Osteocyte (in vitro differentiated cells): ENCODE results near the gene DMD. TPM values are rescaled to one million over a fixed set of nuclear protein-coding genes. Genes with fewer than 3 reads are reported as not detected.

ENCODE experiments used
- DNase-seq: peaks from one replicate; pipeline ENCODE4 v3.0.0; 2021; ENCODE audit warnings: mixed read lengths; ENCODE audit not compliant: unreplicated experiment; ENCODE audit errors: extremely low spot score
- H3K27ac Mint-ChIP-seq: one replicate; pipeline ENCODE4 v1.8.0; 2021; ENCODE audit warnings: mild to moderate bottlenecking, mixed read lengths; ENCODE audit not compliant: unreplicated experiment
- H3K27me3 Mint-ChIP-seq: one replicate; pipeline ENCODE4 v1.8.0; 2021; ENCODE audit warnings: mixed read lengths; ENCODE audit not compliant: unreplicated experiment
- H3K36me3 Mint-ChIP-seq: one replicate; pipeline ENCODE4 v1.8.0; 2021; ENCODE audit warnings: mixed read lengths; ENCODE audit not compliant: unreplicated experiment
- H3K4me1 Mint-ChIP-seq: one replicate; pipeline ENCODE4 v1.8.0; 2021; ENCODE audit warnings: mixed read lengths; ENCODE audit not compliant: unreplicated experiment
- H3K4me3 Mint-ChIP-seq: one replicate; pipeline ENCODE4 v1.8.0; 2021; ENCODE audit warnings: mild to moderate bottlenecking, moderate library complexity, mixed read lengths; ENCODE audit not compliant: unreplicated experiment
- H3K9me3 Mint-ChIP-seq: one replicate; pipeline ENCODE4 v1.8.0; 2021; ENCODE audit warnings: mixed read lengths; ENCODE audit not compliant: unreplicated experiment
- long read RNA-seq: library from polyadenylated mRNA; unstranded; transcript quantifications from one replicate; pipeline ENCODE4 v2.0.0, GENCODE V29; 2021
- total RNA-seq: library from RNA; stranded (reverse); gene quantifications from 2 replicates; pipeline ENCODE4 v1.2.1, GENCODE V29; 2021
- TF ChIP-seq, protein P1 (sequence below): fragments of 200-600 bp; sonication (generic); IDR thresholded peaks from 2 replicates; pipeline ENCODE4 v1.5.0; 2021; ENCODE audit warnings: antibody characterized with exemption, mild to moderate bottlenecking, moderate library complexity

Gene DMD
- 317 and 334 TPM in 2 replicates for total RNA-seq
- long read RNA-seq, full-length matches to known transcripts, result 263 of 606 reads
- long read RNA-seq, partial matches to known transcripts, result 185 of 606 reads
- long read RNA-seq, other reads (novel, unspliced or antisense), result 158 of 606 reads

DNA sequence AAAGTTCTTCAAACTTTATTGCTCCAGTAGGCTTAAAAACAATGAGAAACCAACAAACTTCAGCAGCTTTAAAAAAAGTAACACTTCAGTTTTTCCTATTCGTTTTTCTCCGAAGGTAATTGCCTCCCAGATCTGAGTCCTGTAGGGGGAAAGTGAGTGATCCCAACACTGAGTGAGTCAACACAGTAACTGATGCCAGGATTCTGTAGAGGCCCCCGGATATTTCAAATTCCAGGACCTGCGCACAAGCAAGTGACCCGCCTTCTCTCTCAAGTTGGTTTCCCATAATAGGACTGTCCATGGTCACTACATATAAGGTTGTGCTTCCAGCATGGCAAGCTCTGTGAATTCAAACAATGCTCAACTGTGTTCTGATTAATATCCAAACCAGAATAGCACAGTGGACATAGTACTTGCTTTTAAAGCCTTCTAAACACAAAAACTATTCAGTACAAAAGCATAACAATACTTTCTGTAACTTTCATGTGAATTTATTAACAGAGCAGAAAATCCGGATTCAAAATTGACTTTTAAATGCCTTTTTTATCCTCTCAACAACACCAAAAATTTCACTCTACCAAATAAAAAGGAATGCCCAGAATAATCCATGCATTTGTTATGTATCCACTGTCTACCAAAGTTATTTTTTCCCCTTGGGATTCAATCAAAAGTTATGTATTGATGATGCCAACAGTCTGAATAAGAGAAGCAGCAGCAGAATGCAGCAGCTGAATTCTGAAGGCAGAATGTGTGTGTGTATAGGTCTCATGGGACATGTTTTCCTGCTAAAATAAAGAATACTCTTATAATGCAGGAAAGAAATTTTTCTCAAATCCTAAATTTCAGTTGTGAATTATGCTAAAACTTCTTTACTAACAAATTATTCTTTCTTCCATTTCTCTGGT lies at the start of gene DMD:
Gene DMD (minus strand): TSS at position 194 of the 905 bp plus-strand sequence. CDS start 237 bp downstream, outside the sequence.
- DNase-seq, result peak; percentile 86

DNA sequence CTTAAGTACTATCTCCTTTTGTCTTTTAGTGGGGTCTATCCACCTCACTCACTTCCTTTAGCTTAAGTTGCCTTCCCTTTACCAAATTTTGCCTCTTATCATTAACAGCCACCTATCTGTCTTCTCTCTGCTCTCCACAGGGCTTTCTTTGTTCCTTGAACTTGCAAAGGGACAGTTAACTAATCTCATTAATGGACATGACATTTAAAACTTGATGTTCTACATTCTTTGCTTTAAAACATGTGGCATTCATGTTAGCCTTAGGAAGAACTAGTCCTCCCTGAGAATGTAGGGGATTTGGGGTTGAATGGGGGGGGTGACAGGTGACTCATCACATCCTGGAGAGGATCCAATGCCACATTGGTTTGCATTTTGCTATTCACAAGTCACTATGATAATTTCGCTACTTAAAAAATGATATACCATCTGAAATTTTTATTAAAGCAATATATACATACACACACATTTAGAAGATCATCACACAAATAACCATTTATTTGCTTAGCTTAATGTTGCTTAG lies 41.0 kb upstream of the DMD start:
- Mint-ChIP-seq H3K27ac (no peak overlapping the region), H3K36me3 (no peaks in the 10 kb centered on the region), H3K4me1 (no peaks in the 10 kb centered on the region), H3K27me3 (peaks cover 4% of the 10 kb centered on the region), H3K9me3 (no peaks in the 10 kb centered on the region), H3K4me3 (no peak overlapping the region)
- DNase-seq, result no peak
- TF ChIP-seq, protein P1, sequence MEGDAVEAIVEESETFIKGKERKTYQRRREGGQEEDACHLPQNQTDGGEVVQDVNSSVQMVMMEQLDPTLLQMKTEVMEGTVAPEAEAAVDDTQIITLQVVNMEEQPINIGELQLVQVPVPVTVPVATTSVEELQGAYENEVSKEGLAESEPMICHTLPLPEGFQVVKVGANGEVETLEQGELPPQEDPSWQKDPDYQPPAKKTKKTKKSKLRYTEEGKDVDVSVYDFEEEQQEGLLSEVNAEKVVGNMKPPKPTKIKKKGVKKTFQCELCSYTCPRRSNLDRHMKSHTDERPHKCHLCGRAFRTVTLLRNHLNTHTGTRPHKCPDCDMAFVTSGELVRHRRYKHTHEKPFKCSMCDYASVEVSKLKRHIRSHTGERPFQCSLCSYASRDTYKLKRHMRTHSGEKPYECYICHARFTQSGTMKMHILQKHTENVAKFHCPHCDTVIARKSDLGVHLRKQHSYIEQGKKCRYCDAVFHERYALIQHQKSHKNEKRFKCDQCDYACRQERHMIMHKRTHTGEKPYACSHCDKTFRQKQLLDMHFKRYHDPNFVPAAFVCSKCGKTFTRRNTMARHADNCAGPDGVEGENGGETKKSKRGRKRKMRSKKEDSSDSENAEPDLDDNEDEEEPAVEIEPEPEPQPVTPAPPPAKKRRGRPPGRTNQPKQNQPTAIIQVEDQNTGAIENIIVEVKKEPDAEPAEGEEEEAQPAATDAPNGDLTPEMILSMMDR, result no peak

More for the DNA sequence above, at the start of gene DMD:
- TF ChIP-seq, protein P1, result peak; percentile 29
- Mint-ChIP-seq H3K27me3 (no peaks in the 10 kb centered on the region), H3K27ac (peak within 1 kb of the TSS; percentile 94), H3K4me3 (peak within 1 kb of the TSS; percentile 84), H3K4me1 (peaks cover 45% of the 10 kb centered on the region), H3K36me3 (no peaks in the 10 kb centered on the region), H3K9me3 (peaks cover 4% of the 10 kb centered on the region)

DNA sequence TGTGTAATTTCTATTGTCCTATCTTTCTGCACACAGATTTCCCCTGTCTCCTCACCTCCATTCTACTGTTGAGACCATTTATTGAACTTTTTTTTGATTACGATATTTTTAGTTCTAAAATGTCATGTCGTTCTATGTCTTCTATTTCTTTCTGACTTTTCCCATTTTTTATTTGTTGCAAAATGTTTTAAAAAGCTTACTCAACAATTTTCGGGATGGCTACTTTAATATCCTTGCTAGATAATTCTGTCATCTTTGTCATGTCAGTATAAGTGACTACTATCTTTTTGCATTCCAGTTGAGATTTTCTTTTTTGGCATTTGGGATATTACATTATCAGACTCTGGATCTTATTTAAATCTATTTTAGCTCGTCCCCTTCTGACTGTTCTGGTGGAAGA lies 7.5 kb upstream of the DMD start:
- Mint-ChIP-seq H3K4me1 (peaks cover 2% of the 10 kb centered on the region), H3K27me3 (no peaks in the 10 kb centered on the region), H3K9me3 (peaks cover 16% of the 10 kb centered on the region), H3K27ac (no peak overlapping the region), H3K4me3 (no peak overlapping the region), H3K36me3 (no peaks in the 10 kb centered on the region)
- no peak for DNase-seq
- TF ChIP-seq, protein P1, result no peak

DNA sequence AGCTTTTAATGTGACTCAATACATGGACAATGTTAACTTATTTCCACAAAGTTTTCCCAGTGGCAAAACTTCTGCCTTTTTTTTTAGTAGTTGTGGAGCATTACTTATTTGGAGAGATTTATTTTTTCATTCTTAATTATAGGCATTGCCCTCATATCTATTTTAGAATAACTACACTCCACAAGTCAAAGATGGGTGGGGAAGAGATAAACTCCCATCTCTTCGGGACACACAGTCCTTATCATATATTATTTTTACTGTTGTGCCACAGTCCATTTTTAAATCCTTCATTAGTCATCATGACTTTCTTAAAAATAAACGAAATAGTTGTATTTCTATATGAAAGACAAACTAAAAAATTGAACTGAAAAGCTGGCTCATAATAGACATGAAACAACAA lies 1.2 kb downstream of the DMD start:
- peaks cover under 1% of the 10 kb centered on the region for H3K9me3 Mint-ChIP-seq
- no peaks in the 10 kb centered on the region for H3K27me3 Mint-ChIP-seq
- peak overlapping the region; percentile 94 for H3K27ac Mint-ChIP-seq
- peak overlapping the region; percentile 84 for H3K4me3 Mint-ChIP-seq
- H3K4me1 Mint-ChIP-seq, result peaks cover 56% of the 10 kb centered on the region
- no peak for DNase-seq
- TF ChIP-seq, protein P1, result no peak
- H3K36me3 Mint-ChIP-seq, result no peaks in the 10 kb centered on the region

DNA sequence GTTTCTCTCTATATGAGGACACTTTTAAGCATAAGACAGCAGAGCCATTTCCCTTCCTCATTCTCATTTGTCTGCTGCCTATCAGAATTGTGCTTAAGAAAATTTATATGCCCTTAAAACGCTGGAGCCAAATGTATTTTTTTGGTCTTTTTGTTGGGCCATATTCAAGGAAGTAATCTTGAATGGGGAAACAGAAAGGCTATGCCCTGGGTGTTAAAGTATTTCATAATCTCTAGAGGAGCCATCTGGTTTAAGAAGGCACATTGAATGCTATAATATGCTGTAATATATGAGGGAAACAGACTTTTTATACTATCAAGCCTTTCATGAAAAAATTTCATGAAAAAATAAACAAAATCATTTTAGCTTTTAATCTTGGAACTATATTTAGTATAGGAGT lies 4.3 kb downstream of the DMD start:
- Mint-ChIP-seq H3K27me3 (no peaks in the 10 kb centered on the region), H3K36me3 (no peaks in the 10 kb centered on the region), H3K4me3 (peak overlapping the region; percentile 72), H3K9me3 (peaks cover 3% of the 10 kb centered on the region), H3K4me1 (peaks cover 49% of the 10 kb centered on the region), H3K27ac (peak overlapping the region; percentile 66)
- no peak for DNase-seq
- TF ChIP-seq, protein P1, result no peak
